NCI-H526 (cell line): Measurements from ENCODE around the gene STAT2.
A peak's percentile ranks its signal among the peaks of the same experiment; 100 is the strongest.
"Not testable (repeated sequence)": the region's sequence is repeated elsewhere in the genome, so short reads cannot be mapped to it uniquely, and the experiment has no call there.

Experiments
- DNase-seq, 2 experiments: peaks; one replicate each; lab custom pipeline; 2025; lab: John Stamatoyannopoulos, UW

STAT2 gene

GRCh38 chr12:56330936-56331490 is 28.9 kb downstream of the STAT2 start:
- DNase-seq: no peak

- no peak for DNase-seq
Measured at GRCh38 chr12:56326533-56326932, 33.4 kb downstream of the STAT2 start.

GRCh38 chr12:56326126-56326525 is 33.8 kb downstream of the STAT2 start:
- DNase-seq: no peak

DNA sequence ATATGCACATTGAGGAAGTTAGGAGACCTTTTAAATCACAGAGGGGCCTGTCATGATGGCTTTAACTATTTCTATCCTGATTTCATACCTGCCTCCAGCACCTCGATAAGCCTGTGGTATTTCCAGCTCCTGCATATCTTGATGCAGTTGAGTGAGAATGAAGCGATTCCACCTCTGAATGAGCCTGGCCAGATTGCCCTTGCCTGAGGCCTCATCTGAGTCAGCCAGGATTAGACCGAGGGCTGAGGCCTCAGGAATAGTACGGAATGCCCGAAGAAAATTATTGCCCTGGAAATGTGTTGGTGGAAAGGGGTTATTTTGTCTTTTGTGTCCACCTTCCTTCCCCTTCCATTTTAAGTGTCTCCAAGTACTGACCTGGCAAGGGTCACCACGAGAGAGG is 35.7 kb downstream of the STAT2 start:
- DNase-seq: no peak

DNA sequence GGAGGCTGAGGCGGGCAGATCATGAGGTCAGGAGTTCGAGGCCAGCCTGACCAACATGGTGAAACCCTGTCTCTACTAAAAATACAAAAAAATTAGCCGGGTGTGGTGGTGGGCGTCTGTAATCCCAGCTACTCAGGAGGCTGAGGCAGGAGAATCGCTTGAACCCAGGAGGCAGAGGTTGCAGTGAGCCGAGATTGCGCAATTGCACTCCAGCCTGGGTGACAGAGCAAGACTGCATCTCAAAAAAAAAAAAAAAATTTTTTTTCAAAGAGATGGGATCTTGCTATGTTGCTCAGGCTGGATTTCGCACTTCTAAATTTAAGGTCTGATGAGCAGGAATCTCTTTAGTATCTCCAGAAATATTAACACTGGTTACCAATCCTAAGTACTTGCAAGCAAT is 38.3 kb downstream of the STAT2 start:
- DNase-seq: not testable (repeated sequence)

- DNase-seq: no peak
Measured at GRCh38 chr12:56321027-56321426, 38.9 kb downstream of the STAT2 start.

DNA sequence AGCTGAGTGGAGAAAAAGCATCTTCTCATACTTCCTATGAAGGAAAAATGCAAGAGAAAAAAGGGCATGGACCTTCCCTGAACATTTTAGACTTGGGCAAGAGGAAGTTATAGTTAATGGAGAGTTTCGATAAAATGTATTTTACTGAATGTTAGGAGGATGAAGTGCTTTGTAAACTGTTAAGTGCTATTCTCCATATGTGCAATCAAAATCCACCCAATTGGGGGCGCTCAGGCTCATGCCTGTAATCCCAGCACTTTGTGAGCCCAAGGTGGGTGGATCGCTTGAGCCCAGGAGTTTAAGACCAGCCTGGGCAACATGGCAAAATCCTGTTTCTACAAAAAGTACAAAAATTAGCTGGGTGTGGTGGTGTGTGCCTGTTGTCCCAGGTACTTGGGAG is 42.2 kb downstream of the STAT2 start:
- no peak for DNase-seq

- peak; percentile 96 to 98 for DNase-seq
Measured at GRCh38 chr12:56315622-56316473, 44.1 kb downstream of the STAT2 start, which contains the start of gene CNPY2. Gene CNPY2, minus strand, starts transcription at chr12:56315988. Its CDS starts 771 bp downstream, at chr12:56315217.

DNA sequence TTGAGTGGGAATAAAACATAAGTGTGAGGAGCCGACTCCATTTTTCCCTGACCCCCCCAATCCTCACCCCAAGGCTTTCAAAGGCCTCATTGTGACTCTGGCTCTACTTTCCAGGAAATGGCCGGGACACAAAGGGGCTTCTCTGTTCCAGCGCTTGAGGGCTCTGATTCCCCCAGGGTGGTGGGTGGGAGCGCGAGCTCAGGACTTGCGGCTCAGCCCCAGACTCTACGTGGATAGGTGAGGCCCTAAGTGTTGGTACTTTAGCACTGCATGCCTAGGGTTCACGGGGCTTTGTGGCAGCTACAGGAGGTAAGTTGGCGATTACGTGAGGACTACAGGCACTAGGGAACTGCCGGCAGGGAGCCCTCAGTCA is 44.7 kb downstream of the STAT2 start:
- DNase-seq: peak; percentile 3 to 52

DNA sequence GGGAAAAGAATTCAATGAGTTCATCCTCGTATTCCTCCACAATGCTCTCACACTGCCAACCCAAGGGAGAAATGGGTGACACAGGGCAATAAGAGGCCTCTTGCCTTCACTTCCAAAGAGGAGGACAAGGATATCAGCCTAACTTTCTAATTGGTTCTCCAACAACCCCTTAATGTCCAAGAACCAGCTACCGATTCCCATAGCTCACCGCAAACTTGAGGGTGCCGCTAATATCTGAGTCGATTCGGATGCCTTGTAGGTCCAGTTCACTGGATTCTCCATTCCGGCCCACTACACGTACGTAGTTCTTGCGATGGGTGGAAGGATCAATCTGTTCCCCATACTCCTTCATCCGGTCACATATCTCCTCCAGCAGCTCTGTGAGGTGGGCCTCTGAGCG is 48.9 kb downstream of the STAT2 start:
- DNase-seq: no peak

DNA sequence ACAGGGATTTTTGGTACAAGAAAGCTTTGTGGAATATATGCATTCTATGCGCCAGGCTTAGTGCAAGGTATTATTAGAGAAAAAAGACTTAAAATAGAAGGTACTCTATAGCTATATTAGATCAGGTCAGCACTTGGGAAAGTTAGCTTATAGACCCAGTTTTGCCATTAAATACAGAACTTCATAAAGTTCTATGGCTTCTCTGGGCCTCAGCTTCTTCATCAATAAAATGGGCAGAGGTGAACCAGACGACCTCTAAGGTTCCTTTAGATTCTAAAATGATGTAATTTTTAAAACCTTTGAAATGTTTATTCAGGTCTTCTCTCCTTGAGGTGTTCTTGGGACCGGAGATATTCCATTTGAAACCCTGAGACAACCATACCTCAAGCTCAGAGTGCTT is 51.2 kb downstream of the STAT2 start:
- no peak for DNase-seq

- DNase-seq: no peak
Measured at GRCh38 chr12:56307221-56307965, 52.5 kb downstream of the STAT2 start.

DNA sequence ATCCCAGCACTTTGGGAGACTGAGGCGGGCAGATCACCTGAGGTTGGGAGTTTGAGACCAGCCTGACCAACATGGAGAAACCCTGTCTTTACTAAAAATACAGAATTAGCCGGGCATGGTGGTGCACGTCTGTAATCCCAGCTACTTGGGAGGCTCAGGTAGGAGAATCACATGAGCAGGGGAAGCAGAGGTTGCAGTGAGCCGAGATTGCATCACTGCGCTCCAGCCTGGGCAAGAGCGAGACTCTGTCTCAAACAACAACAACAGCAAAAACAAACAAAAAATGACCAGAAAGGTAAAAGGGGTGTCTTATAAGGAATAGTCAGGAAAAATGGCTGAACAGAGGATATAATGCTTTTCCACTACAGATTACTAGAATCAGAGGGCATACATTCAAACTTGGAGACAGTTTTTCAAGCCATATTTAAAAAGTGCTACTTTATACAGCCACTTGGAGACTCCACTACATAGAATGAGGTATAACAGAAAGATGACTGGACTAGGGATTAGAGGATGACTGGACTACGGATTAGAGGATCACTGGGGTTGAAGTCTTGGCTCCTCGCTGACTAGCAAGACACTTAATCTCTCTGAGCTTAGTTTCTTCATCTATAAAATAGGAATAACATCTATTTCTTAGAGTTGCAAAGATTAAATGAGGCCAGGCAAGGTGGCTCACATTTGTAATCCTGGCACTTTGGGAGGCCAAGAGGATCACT is 54.9 kb downstream of the STAT2 start:
- DNase-seq: no peak

DNA sequence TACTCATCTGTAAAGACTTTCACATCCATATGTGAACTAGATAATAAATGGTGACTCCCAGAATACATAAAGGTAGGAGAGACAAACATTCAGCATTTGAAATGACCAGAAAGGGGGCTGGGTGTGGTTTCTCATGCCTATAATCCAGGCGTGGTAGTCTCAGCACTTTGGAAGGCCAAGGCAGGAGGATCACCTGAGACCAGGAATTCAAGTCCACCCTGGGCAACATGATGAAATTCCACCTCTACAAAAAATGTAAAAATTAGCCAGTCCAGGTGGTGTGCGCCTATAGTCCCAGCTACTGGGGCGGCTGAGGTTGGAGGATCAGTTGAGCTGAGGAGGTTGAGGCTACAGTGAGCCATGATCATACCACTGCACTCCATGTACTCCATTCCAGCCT is 55.6 kb downstream of the STAT2 start:
- DNase-seq: no peak

DNA sequence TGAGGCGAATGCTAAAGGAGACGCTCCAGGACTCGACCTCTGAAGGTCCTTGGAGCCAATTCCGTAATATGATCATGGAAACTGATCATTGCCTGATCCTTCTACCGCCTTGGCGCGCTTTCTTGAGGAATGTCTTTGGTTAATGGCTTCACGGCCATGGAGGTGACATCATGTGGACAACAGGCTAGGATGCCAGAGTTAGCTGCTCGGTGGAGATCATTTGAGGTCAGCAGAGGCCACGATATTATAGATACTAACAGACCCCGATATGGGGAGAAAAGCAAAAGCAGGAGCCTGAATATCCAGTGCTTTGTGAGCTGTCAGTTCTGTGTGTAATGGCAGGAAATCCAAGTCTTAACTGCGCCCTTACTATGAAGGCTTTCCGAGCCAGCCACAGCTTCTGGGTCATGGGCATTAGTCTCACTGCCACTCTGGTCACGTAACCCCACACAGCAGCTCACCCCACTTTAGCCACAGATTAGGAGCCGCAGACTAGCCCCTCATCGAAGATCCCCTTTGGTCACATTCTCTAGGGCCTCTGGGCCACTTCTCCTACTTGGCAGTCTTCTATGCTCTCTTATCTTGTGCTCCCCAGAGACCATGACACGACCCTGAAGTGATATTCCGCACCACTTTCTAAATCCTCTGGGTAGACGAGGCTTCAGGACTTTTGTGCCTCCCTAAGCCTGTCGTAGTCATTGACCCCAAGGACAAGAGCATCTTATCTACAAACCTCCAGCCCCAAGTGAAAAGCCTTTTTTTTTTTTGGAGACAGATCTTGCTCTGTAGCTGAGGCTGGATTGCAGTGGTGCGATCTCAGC is 59.1 kb downstream of the STAT2 start:
- DNase-seq: no peak

DNA sequence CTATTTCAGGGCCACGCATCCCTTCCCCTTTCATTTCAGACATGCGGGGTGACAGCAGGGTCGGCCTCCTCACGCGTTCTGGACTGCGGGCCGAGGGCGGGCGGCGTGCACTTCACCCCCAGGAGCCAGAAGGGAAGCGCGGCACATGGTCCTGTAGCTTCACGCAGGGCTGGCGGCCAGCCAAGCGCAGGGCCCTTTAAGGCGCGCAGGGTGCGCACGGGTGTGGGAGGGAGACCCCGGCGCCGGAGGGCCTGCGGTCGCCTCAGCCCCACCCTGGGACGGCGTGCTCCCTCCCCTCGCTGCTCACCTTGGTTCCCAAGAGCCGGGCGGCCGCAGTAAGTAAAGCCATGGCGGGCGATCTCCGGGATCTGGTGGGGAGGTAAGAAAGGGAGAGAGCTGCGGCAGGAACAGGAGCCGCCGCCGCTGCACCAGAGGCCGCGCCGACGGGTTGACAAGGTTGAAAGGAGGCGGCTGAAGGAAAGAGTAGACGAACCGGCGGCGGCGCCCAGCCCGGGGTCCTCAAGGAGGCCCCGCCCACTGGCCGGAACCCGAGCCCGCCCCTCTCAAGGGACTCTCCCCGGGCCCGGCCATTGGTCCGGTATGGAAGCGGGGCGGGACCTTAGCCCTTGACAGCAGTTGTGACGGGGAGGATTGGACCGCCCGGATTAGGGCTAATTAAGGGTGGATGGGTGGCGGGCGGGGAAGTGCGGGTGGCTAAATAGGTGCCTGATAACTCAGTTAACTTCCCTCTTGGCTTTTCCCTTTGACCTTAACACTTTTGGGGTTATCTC is 59.9 kb downstream of the STAT2 start, which contains the start of gene CS:
Gene CS, minus strand, starts transcription at position 478 of the 791 bp plus-strand sequence. Its CDS starts 129 bp downstream, at position 349.
- peak; percentile 96 to 99 for DNase-seq

DNA sequence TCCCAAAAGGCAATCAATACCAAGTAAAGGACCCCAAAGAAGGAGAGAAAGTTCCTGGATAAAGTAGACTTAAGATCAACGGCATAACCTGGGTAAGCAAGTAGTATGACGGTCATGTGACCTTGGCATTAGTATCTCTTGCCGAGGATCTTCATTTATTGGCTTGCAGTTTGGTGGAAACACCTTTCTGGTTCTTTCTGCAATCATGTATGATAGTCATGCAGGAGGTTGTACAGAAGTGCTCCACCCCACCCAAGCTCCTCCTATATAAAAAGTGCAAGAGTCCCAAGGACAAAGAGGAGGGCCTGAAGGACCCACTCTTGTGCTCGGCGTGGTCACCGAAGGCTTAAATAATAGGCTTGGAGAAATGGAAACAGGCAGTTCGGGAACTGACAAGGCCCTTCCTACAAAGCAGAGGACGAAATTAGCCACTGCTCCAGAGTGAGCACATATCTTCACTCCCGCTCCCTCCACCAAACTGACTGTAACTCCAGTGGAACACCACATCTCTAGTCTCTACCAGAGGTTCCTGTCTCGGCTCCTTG is 60.5 kb downstream of the STAT2 start:
- DNase-seq: peak in 1 of 2 experiments; percentile 43

DNA sequence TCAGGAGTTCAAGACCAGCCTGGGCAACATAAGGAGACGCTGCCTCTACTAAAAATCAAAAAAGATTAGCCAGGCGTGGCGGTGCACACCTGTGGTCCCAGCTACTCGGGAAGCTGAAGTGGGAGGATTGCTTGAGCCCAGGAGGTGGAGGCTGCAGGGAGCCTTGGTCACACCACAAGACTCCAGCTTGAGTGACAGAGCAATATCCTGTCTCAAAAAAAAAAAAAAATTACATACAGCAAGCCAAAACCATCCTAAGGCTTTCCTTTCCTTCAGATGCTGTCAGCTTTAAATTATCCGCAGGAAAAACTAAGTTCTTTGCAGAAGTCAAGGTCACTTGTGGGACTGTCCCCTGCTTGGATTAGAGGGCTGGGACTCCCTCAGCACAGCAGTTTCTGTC is 61.1 kb downstream of the STAT2 start:
- DNase-seq: no peak

- DNase-seq: no peak
Measured at GRCh38 chr12:56297400-56297799, 62.5 kb downstream of the STAT2 start.

GRCh38 chr12:56296295-56296694 is 63.6 kb downstream of the STAT2 start:
- no peak for DNase-seq
